Suprapubic skin (tissue), 3 donors: ENCODE results near the gene MAD1L1.

Experiments
- POLR2A ChIP-seq, 2 donors: fragments of 450-650 bp; IDR thresholded peaks; one replicate each; pipeline ENCODE4 v1.6.1; 2017; ENCODE audit warnings: antibody characterized with exemption in 2 of 2, mild to moderate bottlenecking in 2 of 2, moderate library complexity in 2 of 2
- TF ChIP-seq, protein P1 (sequence below), 2 donors: fragments of 200-600 bp in 1 of 2; fragments of 450-650 bp in 1 of 2; sonication (generic) in 1 of 2; IDR thresholded peaks; one replicate each; pipeline ENCODE4 v1.5.1; 2016 to 2019; ENCODE audit warnings: antibody characterized with exemption in 2 of 2, mild to moderate bottlenecking in 1 of 2, moderate library complexity in 1 of 2

DNA sequence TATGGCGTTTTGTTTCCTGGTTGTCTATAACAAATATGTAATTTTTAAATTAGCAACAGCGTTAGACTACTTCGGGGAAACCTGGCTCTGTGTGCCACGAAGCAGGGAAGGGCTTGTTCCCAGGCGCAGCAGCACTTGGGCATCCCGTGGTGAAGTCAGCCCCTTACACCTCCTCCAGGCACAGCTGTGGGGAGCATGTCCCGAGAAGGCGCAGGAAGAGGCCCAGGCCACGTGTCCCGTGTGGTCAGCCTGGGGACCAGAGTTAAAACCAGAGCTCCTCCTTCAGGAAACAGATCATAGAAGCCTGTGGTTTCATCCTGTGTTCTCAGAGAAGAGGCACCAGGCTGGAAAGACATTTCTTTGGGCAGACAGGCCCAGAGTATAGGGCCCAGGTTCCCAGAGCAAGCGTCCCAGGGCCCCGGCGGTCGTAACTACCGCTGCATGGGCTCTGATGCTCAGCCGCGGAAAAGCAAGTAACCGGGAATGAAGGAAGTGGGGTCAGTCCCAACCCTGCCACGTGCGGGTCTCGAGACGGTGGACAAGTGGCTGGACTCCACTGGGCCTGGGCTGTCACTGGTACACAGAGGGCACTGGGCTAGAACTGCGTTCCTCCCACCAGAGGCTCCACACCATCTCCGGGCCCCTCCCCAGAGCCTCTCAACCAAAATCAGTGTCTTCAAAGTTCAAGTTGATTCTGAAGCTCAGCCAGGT, 16.4 kb upstream of the MAD1L1 start:
- TF ChIP-seq, protein P1, sequence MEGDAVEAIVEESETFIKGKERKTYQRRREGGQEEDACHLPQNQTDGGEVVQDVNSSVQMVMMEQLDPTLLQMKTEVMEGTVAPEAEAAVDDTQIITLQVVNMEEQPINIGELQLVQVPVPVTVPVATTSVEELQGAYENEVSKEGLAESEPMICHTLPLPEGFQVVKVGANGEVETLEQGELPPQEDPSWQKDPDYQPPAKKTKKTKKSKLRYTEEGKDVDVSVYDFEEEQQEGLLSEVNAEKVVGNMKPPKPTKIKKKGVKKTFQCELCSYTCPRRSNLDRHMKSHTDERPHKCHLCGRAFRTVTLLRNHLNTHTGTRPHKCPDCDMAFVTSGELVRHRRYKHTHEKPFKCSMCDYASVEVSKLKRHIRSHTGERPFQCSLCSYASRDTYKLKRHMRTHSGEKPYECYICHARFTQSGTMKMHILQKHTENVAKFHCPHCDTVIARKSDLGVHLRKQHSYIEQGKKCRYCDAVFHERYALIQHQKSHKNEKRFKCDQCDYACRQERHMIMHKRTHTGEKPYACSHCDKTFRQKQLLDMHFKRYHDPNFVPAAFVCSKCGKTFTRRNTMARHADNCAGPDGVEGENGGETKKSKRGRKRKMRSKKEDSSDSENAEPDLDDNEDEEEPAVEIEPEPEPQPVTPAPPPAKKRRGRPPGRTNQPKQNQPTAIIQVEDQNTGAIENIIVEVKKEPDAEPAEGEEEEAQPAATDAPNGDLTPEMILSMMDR (IDR thresholded peaks at IDR 0.05), result no peak
- TF ChIP-seq POLR2A (IDR thresholded peaks at IDR 0.05), result no peak
